ENCODE measurements around the gene OVOL3. TPM values are rescaled to one million over a fixed set of nuclear protein-coding genes. Genes with fewer than 3 reads are reported as not detected.

OVOL3 gene
- polyA plus RNA-seq, 3 donors from 2014 or later, result not detected

GRCh38 chr19:36108684-36109083 is 2.3 kb upstream of the OVOL3 start:
- Mint-ChIP-seq H3K27ac (no peak overlapping the region), H3K36me3 (peaks cover 0 to 4% (median 3%) of the 10 kb centered on the region in 3 donors), H3K4me3 (no peak overlapping the region), H3K27me3 (ENCODE audit: low read depth in 3 of 3) (peaks cover 1 to 3% (median 2%) of the 10 kb centered on the region in 3 donors), H3K4me1 (peaks cover 10% of the 10 kb centered on the region in 2 donors), H3K9me3 (no peaks in the 10 kb centered on the region)
- no peak for DNase-seq

GRCh38 chr19:36111200-36111539 is 227 bp downstream of the OVOL3 start:
- Mint-ChIP-seq H3K4me1 (peaks cover 30 to 31% of the 10 kb centered on the region in 2 donors), H3K9me3 (peaks cover 0 to 4% (median 0%) of the 10 kb centered on the region in 6 donors), H3K27ac (no peak overlapping the region), H3K27me3 (ENCODE audit: low read depth in 3 of 3) (peaks cover 11 to 20% (median 15%) of the 10 kb centered on the region in 3 donors), H3K4me3 (no peak overlapping the region), H3K36me3 (peaks cover 0 to 4% (median 3%) of the 10 kb centered on the region in 3 donors)
- DNase-seq, result no peak

GRCh38 chr19:36112678-36113077 is 1.7 kb downstream of the OVOL3 start:
- no peak for DNase-seq
- Mint-ChIP-seq H3K4me1 (peaks cover 41% of the 10 kb centered on the region in 2 donors), H3K9me3 (peaks cover 0 to 4% (median 0%) of the 10 kb centered on the region in 6 donors), H3K4me3 (peak overlapping the region; percentile 59 to 88 (median 68)), H3K27ac (peak overlapping the region in 4 of 6 donors; percentile 17 to 82 (median 80)), H3K36me3 (peaks cover 0 to 4% (median 3%) of the 10 kb centered on the region in 3 donors), H3K27me3 (ENCODE audit: low read depth in 3 of 3) (peaks cover 11 to 20% (median 15%) of the 10 kb centered on the region in 3 donors)

- Mint-ChIP-seq H3K36me3 (peaks cover 4 to 8% (median 8%) of the 10 kb centered on the region in 3 donors), H3K27ac (peak overlapping the region; percentile 85 to 99 (median 98)), H3K9me3 (peaks cover 0 to 4% (median 0%) of the 10 kb centered on the region in 6 donors), H3K27me3 (ENCODE audit: low read depth in 3 of 3) (peaks cover 11 to 20% (median 15%) of the 10 kb centered on the region in 3 donors), H3K4me1 (peaks cover 45 to 47% of the 10 kb centered on the region in 2 donors), H3K4me3 (peak overlapping the region; percentile 83 to 95 (median 90))
- no peak for DNase-seq
Observed at GRCh38 chr19:36113425-36113824, 2.5 kb downstream of the OVOL3 start.

- Mint-ChIP-seq H3K27me3 (ENCODE audit: low read depth in 3 of 3) (peaks cover 11 to 20% (median 15%) of the 10 kb centered on the region in 3 donors), H3K27ac (peak overlapping the region; percentile 92 to 99 (median 98)), H3K4me3 (peak overlapping the region; percentile 83 to 95 (median 90)), H3K4me1 (peaks cover 45 to 47% of the 10 kb centered on the region in 2 donors), H3K9me3 (peaks cover 0 to 4% (median 0%) of the 10 kb centered on the region in 6 donors), H3K36me3 (peaks cover 4 to 8% (median 8%) of the 10 kb centered on the region in 3 donors)
- peak; percentile 39 to 54 (median 54) for DNase-seq
Observed at GRCh38 chr19:36113894-36114720, 3.2 kb downstream of the OVOL3 start.

GRCh38 chr19:36114721-36115452 is 3.9 kb downstream of the OVOL3 start, which contains the start of gene POLR2I:
Gene POLR2I (minus strand): TSS chr19:36114875. CDS start chr19:36114856, 19 bp downstream.
- Mint-ChIP-seq H3K4me3 (peak within 1 kb of the TSS; percentile 83 to 95 (median 90)), H3K27ac (peak within 1 kb of the TSS; percentile 92 to 99 (median 98)), H3K36me3 (peaks cover 4 to 10% (median 8%) of the 10 kb centered on the region in 3 donors), H3K9me3 (peaks cover 0 to 4% (median 0%) of the 10 kb centered on the region in 6 donors), H3K27me3 (ENCODE audit: low read depth in 3 of 3) (peaks cover 11 to 20% (median 16%) of the 10 kb centered on the region in 3 donors), H3K4me1 (peaks cover 46 to 49% of the 10 kb centered on the region in 2 donors)
- peak; percentile 99 to 100 (median 100) for DNase-seq

- Mint-ChIP-seq H3K4me3 (peak within 1 kb of the TSS; percentile 83 to 95 (median 90)), H3K36me3 (peaks cover 4 to 12% (median 8%) of the 10 kb centered on the region in 3 donors), H3K4me1 (peaks cover 48 to 53% of the 10 kb centered on the region in 2 donors), H3K27me3 (ENCODE audit: low read depth in 3 of 3) (peaks cover 13 to 20% (median 18%) of the 10 kb centered on the region in 3 donors), H3K9me3 (peaks cover 0 to 4% (median 0%) of the 10 kb centered on the region in 6 donors), H3K27ac (peak within 1 kb of the TSS; percentile 92 to 99 (median 98))
- DNase-seq, result no peak
Observed at GRCh38 chr19:36115453-36116343, 4.8 kb downstream of the OVOL3 start, which contains the start of gene TBCB. Gene TBCB (plus strand): TSS chr19:36115468. CDS start chr19:36115561, 93 bp downstream.

GRCh38 chr19:36116344-36116637 is 5.3 kb downstream of the OVOL3 start:
- H3K27me3 Mint-ChIP-seq (ENCODE audit: low read depth in 3 of 3), result peaks cover 13 to 20% (median 18%) of the 10 kb centered on the region in 3 donors
- H3K27ac Mint-ChIP-seq, result peak overlapping the region; percentile 92 to 99 (median 98)
- peaks cover 0 to 4% (median 0%) of the 10 kb centered on the region in 6 donors for H3K9me3 Mint-ChIP-seq
- peaks cover 48 to 53% of the 10 kb centered on the region in 2 donors for H3K4me1 Mint-ChIP-seq
- H3K4me3 Mint-ChIP-seq, result peak overlapping the region; percentile 83 to 95 (median 90)
- peaks cover 4 to 12% (median 8%) of the 10 kb centered on the region in 3 donors for H3K36me3 Mint-ChIP-seq
- no peak for DNase-seq

- peaks cover 4 to 8% (median 7%) of the 10 kb centered on the region in 3 donors for H3K27me3 Mint-ChIP-seq (ENCODE audit: low read depth in 3 of 3)
- DNase-seq, result no peak
- peak overlapping the region in 2 of 6 donors; percentile 31 to 36 for H3K27ac Mint-ChIP-seq
- H3K4me1 Mint-ChIP-seq, result peaks cover 22 to 27% of the 10 kb centered on the region in 2 donors
- no peaks in the 10 kb centered on the region for H3K9me3 Mint-ChIP-seq
- H3K4me3 Mint-ChIP-seq, result peak overlapping the region in 1 of 5 donors; percentile 18
- H3K36me3 Mint-ChIP-seq, result peaks cover 5 to 14% (median 9%) of the 10 kb centered on the region in 3 donors
Observed at GRCh38 chr19:36120092-36120983, 9.4 kb downstream of the OVOL3 start.

- peaks cover 11 to 20% (median 12%) of the 10 kb centered on the region in 3 donors for H3K36me3 Mint-ChIP-seq
- no peak for DNase-seq
- H3K9me3 Mint-ChIP-seq, result no peaks in the 10 kb centered on the region
- H3K4me3 Mint-ChIP-seq, result no peak overlapping the region
- no peak overlapping the region for H3K27ac Mint-ChIP-seq
- peaks cover 2 to 5% (median 4%) of the 10 kb centered on the region in 3 donors for H3K27me3 Mint-ChIP-seq (ENCODE audit: low read depth in 3 of 3)
- peaks cover 18 to 24% of the 10 kb centered on the region in 2 donors for H3K4me1 Mint-ChIP-seq
Observed at GRCh38 chr19:36120984-36121358, 10.0 kb downstream of the OVOL3 start.

GRCh38 chr19:36121486-36122124 is 10.7 kb downstream of the OVOL3 start:
- no peak for DNase-seq
- Mint-ChIP-seq H3K4me3 (no peak overlapping the region), H3K27me3 (ENCODE audit: low read depth in 3 of 3) (peaks cover 2 to 5% (median 2%) of the 10 kb centered on the region in 3 donors), H3K4me1 (peaks cover 14 to 19% of the 10 kb centered on the region in 2 donors), H3K9me3 (no peaks in the 10 kb centered on the region), H3K36me3 (peaks cover 11 to 20% (median 12%) of the 10 kb centered on the region in 3 donors), H3K27ac (peak overlapping the region in 1 of 6 donors; percentile 51)
